BJ (cell line): ENCODE results near the gene PLXNA2. TPM values are rescaled to one million over a fixed set of nuclear protein-coding genes. Genes with fewer than 3 reads are reported as not detected.

Experiments
- CTCF ChIA-PET: fragments of 350-600 bp; formaldehyde crosslinking; extraction: SDS; loops from one replicate; lab custom pipeline; 2021; ENCODE audit warnings: antibody characterized with exemption, inconsistent platforms; lab: Yijun Ruan, JAX
- POLR2A ChIA-PET: fragments of 300-600 bp; sonication (Branson Sonifier 250); formaldehyde crosslinking; extraction: SDS; loops from one replicate; lab custom pipeline; 2021; ENCODE audit warnings: antibody characterized with exemption; lab: Charles Lee
- DNase-seq: peaks from one replicate; pipeline ENCODE4 v3.0.0-alpha.2; 2011; ENCODE audit warnings: low read depth
- H3K27me3 ChIP-seq: 2 replicates; pipeline ENCODE4 v1.6.0; 2011; ENCODE audit warnings: low read length; ENCODE audit not compliant: control insufficient read depth, insufficient read depth
- H3K36me3 ChIP-seq: 2 replicates; pipeline ENCODE4 v1.5.1; 2011; ENCODE audit warnings: low read length; ENCODE audit not compliant: control insufficient read depth, insufficient read depth
- H3K4me3 ChIP-seq: 2 replicates; pipeline ENCODE4 v1.5.1; 2011; ENCODE audit warnings: low read depth, mild to moderate bottlenecking, control low read depth, low read length
- polyA plus RNA-seq: library from polyadenylated mRNA; depleted of rRNA; stranded (reverse); fragments of >200 nt; gene quantifications from 2 replicates; pipeline ENCODE4 v1.2.3, GENCODE V29; 2011
- TF ChIP-seq, protein P1 (sequence below): IDR thresholded peaks from 2 replicates; pipeline ENCODE4 v1.5.1; 2011; ENCODE audit warnings: low read depth, mild to moderate bottlenecking, control low read depth, inconsistent platforms, low read length, moderate library complexity; ENCODE audit not compliant: insufficient read depth

Gene PLXNA2
- polyA plus RNA-seq, 1 experiment = 2.7 TPM

- Histone ChIP-seq H3K4me3 (no peak overlapping the region), H3K36me3 (no peaks in the 10 kb centered on the region), H3K27me3 (no peaks in the 10 kb centered on the region)
- TF ChIP-seq, protein P1, sequence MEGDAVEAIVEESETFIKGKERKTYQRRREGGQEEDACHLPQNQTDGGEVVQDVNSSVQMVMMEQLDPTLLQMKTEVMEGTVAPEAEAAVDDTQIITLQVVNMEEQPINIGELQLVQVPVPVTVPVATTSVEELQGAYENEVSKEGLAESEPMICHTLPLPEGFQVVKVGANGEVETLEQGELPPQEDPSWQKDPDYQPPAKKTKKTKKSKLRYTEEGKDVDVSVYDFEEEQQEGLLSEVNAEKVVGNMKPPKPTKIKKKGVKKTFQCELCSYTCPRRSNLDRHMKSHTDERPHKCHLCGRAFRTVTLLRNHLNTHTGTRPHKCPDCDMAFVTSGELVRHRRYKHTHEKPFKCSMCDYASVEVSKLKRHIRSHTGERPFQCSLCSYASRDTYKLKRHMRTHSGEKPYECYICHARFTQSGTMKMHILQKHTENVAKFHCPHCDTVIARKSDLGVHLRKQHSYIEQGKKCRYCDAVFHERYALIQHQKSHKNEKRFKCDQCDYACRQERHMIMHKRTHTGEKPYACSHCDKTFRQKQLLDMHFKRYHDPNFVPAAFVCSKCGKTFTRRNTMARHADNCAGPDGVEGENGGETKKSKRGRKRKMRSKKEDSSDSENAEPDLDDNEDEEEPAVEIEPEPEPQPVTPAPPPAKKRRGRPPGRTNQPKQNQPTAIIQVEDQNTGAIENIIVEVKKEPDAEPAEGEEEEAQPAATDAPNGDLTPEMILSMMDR = no peak
- ChIA-PET POLR2A (no interaction called here), CTCF (interaction anchor here (1.0 to 1.2 kb wide), 3 partner anchors 9 to 159 kb away, joined by 3 to 4 read pairs (median 3); no protein-coding TSS in a partner anchor)
- DNase-seq = no peak
Observed at GRCh38 chr1:208180421-208180820, 63.8 kb downstream of the PLXNA2 start.

DNA sequence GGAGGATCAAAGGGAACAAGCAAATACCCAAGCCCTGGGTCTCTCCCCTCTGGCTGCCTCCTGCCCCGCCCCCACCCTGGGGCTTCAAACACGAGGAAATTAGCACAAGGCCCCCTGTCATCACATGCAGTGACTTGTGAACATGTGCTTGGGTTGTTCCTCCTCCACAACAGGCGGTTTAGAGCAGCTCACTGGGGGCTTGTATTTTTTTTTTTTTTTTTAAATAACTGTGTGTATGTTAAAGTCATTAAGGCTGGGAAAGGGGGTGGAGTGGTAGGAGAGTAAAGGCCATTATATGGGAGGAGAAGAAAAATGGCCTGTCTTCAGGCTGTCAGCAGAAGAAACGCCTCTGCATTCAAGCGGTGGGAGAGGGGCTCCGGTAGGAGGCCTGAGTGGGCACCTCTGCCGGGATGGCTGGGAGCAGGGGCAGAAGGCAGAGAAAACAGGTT, 64.2 kb downstream of the PLXNA2 start:
- Histone ChIP-seq H3K27me3 (no peaks in the 10 kb centered on the region), H3K4me3 (no peak overlapping the region), H3K36me3 (no peaks in the 10 kb centered on the region)
- DNase-seq = no peak
- TF ChIP-seq, protein P1 = no peak
- ChIA-PET CTCF (interaction anchor here (1.0 to 1.2 kb wide), 3 partner anchors 8 to 158 kb away, joined by 3 to 4 read pairs (median 3); no protein-coding TSS in a partner anchor), POLR2A (no interaction called here)

- DNase-seq = no peak
- no peaks in the 10 kb centered on the region for H3K27me3 ChIP-seq
- no peaks in the 10 kb centered on the region for H3K36me3 ChIP-seq
- ChIA-PET POLR2A (no interaction called here), CTCF (no interaction called here)
- H3K4me3 ChIP-seq = no peak overlapping the region
- TF ChIP-seq, protein P1 = no peak
Observed at GRCh38 chr1:208179263-208179816, 64.8 kb downstream of the PLXNA2 start.

DNA sequence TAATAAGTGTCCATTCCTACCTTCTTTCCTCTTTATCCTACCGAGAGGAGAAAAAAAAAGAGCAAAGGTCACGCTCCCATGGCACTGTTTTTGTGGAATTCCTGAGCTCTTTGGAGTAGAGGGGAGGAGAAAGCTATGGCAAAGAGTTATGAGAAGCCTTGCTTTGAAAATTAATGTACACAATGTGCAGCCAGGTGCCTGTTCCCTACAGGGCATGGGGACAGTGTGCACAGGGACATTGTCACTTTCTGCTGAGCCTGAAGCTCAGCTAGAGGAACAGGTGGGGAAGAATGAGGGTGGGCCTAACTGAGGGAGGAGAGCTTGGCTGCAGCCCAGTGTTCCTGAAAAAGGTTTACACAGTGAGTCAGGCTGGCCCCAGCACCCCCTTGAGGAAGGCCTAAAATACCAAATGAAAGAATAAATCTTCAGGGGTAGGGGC, 66.1 kb downstream of the PLXNA2 start:
- ChIA-PET POLR2A (no interaction called here), CTCF (interaction anchor here (0.6 kb wide), 2 partner anchors 17 to 1318 kb away, joined by 3 read pairs; no protein-coding TSS in a partner anchor)
- DNase-seq = no peak
- TF ChIP-seq, protein P1 = no peak
- Histone ChIP-seq H3K4me3 (no peak overlapping the region), H3K27me3 (no peaks in the 10 kb centered on the region), H3K36me3 (no peaks in the 10 kb centered on the region)

- Histone ChIP-seq H3K27me3 (no peaks in the 10 kb centered on the region), H3K4me3 (no peak overlapping the region), H3K36me3 (no peaks in the 10 kb centered on the region)
- TF ChIP-seq, protein P1 = no peak
- no peak for DNase-seq
- ChIA-PET CTCF (interaction anchor here (1.5 kb wide), 1 partner anchor 46 kb away, joined by 6 read pairs; no protein-coding TSS in a partner anchor), POLR2A (no interaction called here)
Observed at GRCh38 chr1:208177656-208178055, 66.5 kb downstream of the PLXNA2 start.
